Stimulated activated CD8-positive, alpha-beta memory T cell treated with anti-CD3 and anti-CD28 coated beads, Interleukin-4, amount 100 ng/mL, for 4 hours (primary cell): ENCODE measurements around the gene SIGLEC9.

Experiments used
- DNase-seq, 2 donors: peaks; one replicate each; pipeline ENCODE4 v3.0.0-alpha.2; 2020; ENCODE audit warnings: low read depth in 2 of 2, low spot score in 1 of 2

The SIGLEC9 gene

GRCh38 chr19:51122112-51122981 lies 2.4 kb upstream of the SIGLEC9 start:
- DNase-seq, result no peak

- peak in 1 of 2 donors; percentile 36 for DNase-seq
Observed at GRCh38 chr19:51123381-51123800, 1.3 kb upstream of the SIGLEC9 start.

GRCh38 chr19:51123802-51124201 lies 904 bp upstream of the SIGLEC9 start:
- DNase-seq, result no peak

- DNase-seq, result no peak
Observed at GRCh38 chr19:51124216-51124615, 490 bp upstream of the SIGLEC9 start.

GRCh38 chr19:51125421-51126075 lies 842 bp downstream of the SIGLEC9 start:
- DNase-seq, result no peak

GRCh38 chr19:51127032-51127431 lies 2.3 kb downstream of the SIGLEC9 start:
- DNase-seq, result no peak

- no peak for DNase-seq
Observed at GRCh38 chr19:51127755-51128154, 3.0 kb downstream of the SIGLEC9 start.

- no peak for DNase-seq
Observed at GRCh38 chr19:51128227-51128626, 3.5 kb downstream of the SIGLEC9 start.

GRCh38 chr19:51129716-51130115 lies 5.0 kb downstream of the SIGLEC9 start:
- no peak for DNase-seq

- DNase-seq, result peak in 1 of 2 donors; percentile 20
Observed at GRCh38 chr19:51131780-51132680, 7.3 kb downstream of the SIGLEC9 start.

- DNase-seq, result no peak
Observed at GRCh38 chr19:51135004-51135403, 10.3 kb downstream of the SIGLEC9 start.

GRCh38 chr19:51135986-51136762 lies 11.5 kb downstream of the SIGLEC9 start:
- DNase-seq, result no peak

- no peak for DNase-seq
Observed at GRCh38 chr19:51136851-51137551, 12.3 kb downstream of the SIGLEC9 start.

- no peak for DNase-seq
Observed at GRCh38 chr19:51137792-51138425, 13.2 kb downstream of the SIGLEC9 start.

- no peak for DNase-seq
Observed at GRCh38 chr19:51138549-51138979, 13.9 kb downstream of the SIGLEC9 start.

- no peak for DNase-seq
Observed at GRCh38 chr19:51139299-51140014, 14.8 kb downstream of the SIGLEC9 start.

- DNase-seq, result no peak
Observed at GRCh38 chr19:51140441-51140840, 15.7 kb downstream of the SIGLEC9 start.

- DNase-seq, result no peak
Observed at GRCh38 chr19:51141181-51141580, 16.5 kb downstream of the SIGLEC9 start.

- no peak for DNase-seq
Observed at GRCh38 chr19:51142119-51142518, 17.4 kb downstream of the SIGLEC9 start, which contains the start of gene SIGLEC7. TSS of gene SIGLEC7 (plus strand) at chr19:51142301. CDS start at chr19:51142370, 69 bp downstream.
